HG03159 (cell line): ENCODE measurements around the gene GPR179.

Experiments used
- ATAC-seq: cut with Tn5 transposase; IDR thresholded peaks from one replicate; pipeline ENCODE4 v1.9.1; 2021; ENCODE audit warnings: mild to moderate bottlenecking, moderate library complexity; ENCODE audit not compliant: unreplicated experiment

GPR179 gene

GRCh38 chr17:38343608-38344419 lies at the start of gene GPR179:
Gene GPR179, minus strand, starts transcription at chr17:38343956. Its CDS starts 167 bp downstream, at chr17:38343789.
- no peak for ATAC-seq

- ATAC-seq, result no peak
Observed at GRCh38 chr17:38379448-38379847, 35.7 kb upstream of the GPR179 start.

DNA sequence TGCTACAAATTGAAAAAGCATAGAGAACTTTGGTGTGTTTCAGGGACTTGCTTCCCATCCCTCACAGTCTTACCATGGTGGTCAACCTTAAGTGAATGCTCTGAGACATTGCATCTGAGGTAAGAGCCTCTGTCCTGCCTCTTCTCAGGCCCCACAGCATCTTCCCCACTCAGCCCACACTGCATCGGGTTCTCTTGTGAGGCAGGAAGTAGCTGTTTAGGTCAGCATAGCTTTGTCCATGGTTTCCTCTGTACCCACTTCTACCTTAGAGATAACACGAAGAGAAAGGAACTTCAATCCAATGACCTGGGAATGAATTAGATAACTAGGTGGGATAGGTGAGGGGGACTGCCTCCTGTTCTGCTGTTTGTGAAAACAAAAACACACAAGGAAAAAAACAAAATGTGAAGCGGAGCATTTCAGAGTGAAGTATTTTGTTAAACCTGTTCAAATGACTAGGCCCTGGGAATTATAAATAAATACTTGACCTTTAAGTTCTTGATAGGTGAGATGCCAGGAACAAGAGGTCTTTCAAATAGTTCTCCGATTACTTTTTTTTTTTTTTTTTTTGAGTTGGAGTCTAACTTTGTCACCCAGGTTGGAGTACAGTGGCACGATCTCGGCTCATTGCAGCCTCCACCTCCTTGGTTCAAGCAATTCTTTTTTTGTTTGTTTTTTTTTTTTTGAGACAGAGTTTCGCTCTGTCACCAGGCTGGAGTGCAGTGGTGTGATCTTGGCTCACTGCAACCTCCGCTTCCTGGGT lies 25.5 kb upstream of the GPR179 start:
- no peak for ATAC-seq

GRCh38 chr17:38364741-38365140 lies 21.0 kb upstream of the GPR179 start:
- ATAC-seq, result no peak

- ATAC-seq, result no peak
Observed at GRCh38 chr17:38363016-38363415, 19.3 kb upstream of the GPR179 start.

DNA sequence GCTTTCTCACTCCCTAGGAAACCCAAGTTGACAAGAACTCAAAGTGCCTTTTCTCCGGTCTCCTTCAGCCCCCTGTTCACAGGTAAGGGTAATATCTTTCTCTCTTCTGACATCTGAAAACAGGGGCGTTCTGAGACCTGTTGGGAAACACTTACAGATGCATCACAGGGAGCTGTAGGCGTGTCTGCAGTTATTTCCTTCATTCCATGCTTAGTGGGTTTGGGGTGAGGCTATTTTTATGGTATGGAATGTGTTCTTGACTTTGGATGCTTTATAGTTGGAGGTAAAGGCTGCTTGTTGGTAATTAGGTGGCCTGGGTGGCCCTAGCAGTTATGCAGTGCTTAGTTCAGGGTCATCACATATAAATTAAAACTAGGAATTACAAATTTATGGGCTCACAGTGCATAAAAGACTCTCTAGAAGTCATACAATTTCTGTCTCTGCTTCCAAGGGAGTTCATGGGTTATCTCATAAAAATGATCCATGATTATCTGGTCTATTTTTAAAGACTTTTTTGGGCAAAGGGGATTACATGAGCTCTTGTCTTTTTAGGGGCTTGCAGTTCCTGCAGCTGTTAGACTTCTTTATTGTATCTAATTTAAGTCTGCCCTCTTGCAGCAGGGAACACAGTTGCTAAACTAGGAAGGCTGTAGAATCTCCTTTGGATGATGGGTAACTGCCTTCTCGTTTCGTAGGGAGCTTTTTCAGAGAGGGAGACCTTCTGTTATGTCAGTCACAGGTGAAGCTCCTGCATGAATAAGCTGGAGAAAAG lies 18.1 kb upstream of the GPR179 start:
- ATAC-seq, result no peak

DNA sequence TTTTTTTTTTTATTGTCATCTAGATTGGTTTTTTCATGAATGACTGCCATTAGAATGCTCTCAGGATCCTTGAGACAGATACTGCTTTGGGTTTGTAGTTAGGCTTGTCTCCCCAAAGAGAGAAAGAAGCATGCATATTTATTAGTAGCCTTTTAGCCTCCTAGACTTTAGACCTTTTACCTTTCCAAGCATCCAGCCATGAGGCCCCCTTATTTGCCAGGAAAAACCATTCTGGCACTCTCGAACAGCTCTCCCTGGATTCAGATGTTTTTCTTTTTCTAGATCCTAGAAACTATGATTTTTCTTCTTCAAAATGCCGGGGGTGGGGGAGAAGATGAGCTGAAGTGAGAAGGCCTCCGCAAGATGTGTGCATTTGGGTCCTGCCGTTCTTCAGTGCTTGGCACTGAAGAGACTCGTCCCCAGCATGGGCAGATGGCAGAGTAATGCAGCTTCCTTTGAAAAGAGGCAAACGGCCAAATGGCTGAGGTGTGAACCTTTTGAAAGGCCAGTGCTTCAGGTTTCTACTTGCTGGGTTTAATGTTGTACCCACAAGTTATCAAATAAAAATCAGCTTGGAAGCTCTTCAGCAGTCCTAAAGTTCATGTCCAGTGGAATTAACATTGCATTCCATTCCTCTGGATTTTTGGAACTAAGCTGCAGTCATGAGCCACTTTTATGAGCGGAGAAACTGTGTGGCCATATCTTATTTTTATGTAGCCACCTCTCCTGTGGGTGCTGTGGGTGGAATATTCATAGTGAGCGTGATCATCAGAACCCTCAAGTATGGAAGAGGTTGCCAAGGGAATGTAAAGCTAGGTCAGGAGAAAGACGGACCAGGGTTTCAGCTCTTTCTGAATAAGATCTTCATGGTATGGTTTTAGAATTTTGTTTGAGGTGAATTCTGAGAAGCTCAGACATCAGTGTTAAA lies 15.1 kb upstream of the GPR179 start:
- ATAC-seq, result no peak

- ATAC-seq, result no peak
Observed at GRCh38 chr17:38357486-38358123, 13.8 kb upstream of the GPR179 start.

DNA sequence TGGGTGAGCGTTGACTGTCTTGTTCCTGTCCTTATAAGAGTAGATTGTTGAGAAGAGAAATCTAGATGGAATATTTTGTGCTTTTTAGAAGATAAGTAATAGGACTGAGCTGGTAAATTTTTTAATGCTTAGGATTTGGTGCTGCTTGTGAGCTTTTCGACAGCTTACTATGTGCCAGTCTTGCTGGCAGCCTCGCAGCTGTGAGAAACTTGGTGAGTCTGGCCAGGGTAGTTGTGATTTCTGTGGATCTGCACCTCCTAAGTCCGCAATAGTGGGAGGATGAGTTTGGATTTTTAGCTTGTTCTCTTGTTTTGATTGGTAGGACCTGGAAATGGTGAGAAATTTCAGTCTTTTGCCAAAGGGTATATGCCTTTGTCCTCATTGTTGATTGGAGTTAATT lies 11.5 kb upstream of the GPR179 start:
- ATAC-seq, result no peak

DNA sequence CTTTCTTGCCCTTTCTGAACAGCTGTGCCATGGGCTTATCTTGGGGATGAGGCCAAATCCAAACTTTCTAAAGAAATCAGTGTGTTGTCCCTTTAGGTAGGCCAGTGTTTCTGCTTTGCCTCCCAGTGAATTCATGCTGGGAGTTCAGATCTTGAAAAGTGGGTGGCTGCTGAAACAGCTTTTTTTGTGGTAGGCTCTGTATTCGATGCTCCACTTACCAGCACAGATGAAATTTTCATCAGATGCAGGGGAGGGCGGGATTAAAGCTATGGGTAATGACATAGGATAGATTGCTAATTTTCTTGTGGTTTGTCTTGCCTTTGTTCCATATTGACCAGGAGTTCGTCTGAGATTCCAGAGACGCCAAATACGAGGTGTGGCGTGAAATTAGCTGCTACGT lies 10.7 kb upstream of the GPR179 start:
- ATAC-seq, result no peak

DNA sequence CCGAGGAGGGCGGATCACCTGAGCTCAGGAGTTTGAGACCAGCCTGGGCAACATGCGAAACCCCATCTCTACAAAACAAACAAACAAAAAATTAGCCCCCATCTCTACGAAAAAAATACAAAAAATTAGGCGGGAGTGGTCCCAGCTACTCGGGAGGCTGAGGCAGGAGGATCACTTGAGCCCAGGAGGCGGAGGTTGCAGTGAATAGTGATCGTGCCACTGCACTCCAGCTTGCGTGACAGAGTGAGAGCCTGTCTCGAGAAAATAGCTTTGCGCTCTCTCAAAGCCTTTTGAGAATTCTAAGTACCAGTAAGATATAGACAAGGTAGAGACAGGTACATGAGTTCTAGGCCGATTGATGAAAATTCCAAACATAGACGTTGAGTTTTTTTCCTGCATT lies 9.9 kb upstream of the GPR179 start:
- no peak for ATAC-seq

DNA sequence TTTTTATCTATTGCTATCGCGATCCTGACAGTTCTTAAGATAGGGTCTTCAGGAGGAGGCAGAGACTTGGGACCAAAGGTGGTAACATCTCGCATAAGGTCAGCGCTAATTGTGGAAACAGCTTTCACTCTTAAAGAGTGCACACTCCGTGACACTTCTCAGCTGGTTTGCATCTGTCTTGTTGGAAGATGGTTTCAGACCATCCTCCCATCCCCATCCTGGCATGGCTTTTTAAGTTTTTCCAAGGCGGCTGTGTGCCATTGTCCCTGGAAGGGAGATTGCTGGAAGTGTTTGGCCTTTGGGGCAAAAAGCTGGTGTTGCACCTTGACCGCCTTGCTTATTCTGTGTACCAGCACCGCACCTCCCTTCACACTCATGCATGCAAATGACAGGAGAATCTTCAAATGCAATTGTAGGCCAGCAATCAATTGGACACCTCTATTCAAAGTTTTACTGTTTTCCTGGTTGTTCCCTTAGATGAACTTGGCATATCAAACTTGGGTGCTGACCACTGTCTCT lies 9.4 kb upstream of the GPR179 start:
- no peak for ATAC-seq

- ATAC-seq, result no peak
Observed at GRCh38 chr17:38352245-38353085, 8.7 kb upstream of the GPR179 start.

DNA sequence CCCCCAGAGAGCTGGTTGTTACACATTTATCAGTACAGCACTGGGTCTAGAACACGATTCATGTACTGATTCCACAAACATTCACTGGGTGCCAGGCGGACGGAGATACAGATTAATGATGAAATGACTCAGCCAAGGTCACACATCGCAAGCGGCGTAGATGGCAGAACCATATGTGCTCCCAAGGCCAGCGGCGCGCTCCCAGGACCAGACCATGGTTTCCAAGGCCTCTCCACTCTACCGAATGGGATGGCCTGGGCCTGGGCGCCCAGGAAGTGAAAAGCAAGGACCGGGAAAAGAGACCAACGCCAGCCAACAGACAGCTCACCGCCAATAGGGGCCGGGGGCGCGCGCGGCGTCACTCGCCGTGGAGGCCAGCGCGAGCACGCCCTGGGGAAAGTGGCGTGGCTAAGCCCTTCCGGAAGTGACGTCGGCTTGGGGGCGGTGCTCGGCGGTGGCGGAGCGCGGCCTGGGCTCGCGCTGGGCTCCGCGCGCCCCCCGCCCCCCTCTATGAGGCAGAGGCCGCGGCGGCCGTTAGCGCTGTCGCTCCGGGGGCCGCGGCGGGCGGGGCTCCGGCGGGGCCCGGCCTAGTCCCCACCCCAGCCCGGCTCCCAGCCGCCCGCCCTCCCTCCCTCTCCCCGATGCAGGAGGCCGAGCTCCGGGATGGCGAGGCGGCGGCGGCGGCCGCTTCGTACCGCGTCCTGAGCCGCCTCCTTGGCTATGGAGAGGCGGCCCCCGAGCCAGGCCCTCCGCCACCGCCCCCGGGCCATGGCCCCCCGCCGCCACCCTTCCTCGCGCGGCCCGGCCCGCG lies 7.9 kb upstream of the GPR179 start, which contains the start of gene SOCS7:
TSS of gene SOCS7 (plus strand) at position 433 of the 811 bp plus-strand sequence. CDS start at position 642, 209 bp downstream.
- peak; percentile 84 for ATAC-seq

GRCh38 chr17:38350035-38350434 lies 6.3 kb upstream of the GPR179 start:
- no peak for ATAC-seq

DNA sequence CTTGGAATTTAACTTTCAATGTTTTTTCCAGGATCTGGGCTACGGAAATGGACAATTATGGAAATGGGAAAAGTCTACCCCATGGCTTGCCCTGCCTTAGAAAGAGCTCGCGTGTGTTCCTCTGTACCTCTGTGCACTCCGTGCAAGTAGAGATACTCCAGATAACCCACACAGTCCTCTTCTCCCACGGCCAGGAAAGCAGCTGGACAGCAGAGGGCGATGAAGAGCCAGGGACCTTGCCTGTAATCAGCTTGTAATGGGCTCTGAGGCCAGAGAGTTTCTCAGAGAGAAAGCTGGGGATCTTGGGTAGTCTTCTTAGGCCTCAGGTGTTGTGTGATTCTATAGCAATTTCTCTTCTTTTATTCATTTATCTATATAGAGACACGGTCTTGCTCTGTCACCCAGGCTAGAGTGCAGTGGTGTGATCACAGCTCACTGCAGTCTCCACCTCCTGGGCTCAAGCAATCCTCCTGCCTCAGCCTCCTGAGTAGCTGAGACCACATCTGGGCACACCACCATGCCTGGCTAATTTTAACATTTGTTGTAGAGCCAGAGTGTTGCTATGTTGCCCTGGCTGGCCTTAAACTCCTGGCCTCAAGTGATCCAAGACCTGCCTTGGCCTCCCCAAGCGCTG lies 5.5 kb upstream of the GPR179 start:
- no peak for ATAC-seq

- no peak for ATAC-seq
Observed at GRCh38 chr17:38345743-38346142, 2.0 kb upstream of the GPR179 start.
